ENCODE results near the gene WDR1.

The WDR1 gene

GRCh38 chr4:10143171-10143570 is 26.6 kb upstream of the WDR1 start:
- Histone ChIP-seq H3K27ac (no peak overlapping the region), H3K9me3 (ENCODE audit: low read depth, low read length) (no peaks in the 10 kb centered on the region), H3K9ac (ENCODE audit: insufficient read length) (no peak overlapping the region), H3K4me3 (no peak overlapping the region), H3K36me3 (ENCODE audit: insufficient read depth, low read length) (no peaks in the 10 kb centered on the region)
- no peak for TF ChIP-seq EZH2 (IDR thresholded peaks at IDR 0.05)
- no peak for TF ChIP-seq FOXP2 (optimal IDR thresholded peaks at IDR 0.05; ENCODE audit: control extremely low read depth, extremely low read length, insufficient read depth)
- no peak for TF ChIP-seq POLR2AphosphoS5 (IDR thresholded peaks at IDR 0.05; ENCODE audit: borderline replicate concordance, low read depth, low read length)
- DNase-seq (ENCODE audit: low read depth, low spot score) = no peak

- Histone ChIP-seq H3K9ac (ENCODE audit: insufficient read length) (no peak overlapping the region), H3K9me3 (ENCODE audit: low read depth, low read length) (no peaks in the 10 kb centered on the region), H3K27ac (no peak overlapping the region), H3K36me3 (ENCODE audit: insufficient read depth, low read length) (no peaks in the 10 kb centered on the region), H3K4me3 (no peak overlapping the region)
- TF ChIP-seq FOXP2 (optimal IDR thresholded peaks at IDR 0.05; ENCODE audit: control extremely low read depth, extremely low read length, insufficient read depth) (no peak), EZH2 (IDR thresholded peaks at IDR 0.05) (no peak), POLR2AphosphoS5 (IDR thresholded peaks at IDR 0.05; ENCODE audit: borderline replicate concordance, low read depth, low read length) (no peak)
- no peak for DNase-seq (ENCODE audit: low read depth, low spot score)
Observed at GRCh38 chr4:10140866-10141759, 24.5 kb upstream of the WDR1 start.

- no peaks in the 10 kb centered on the region for H3K9me3 ChIP-seq (ENCODE audit: low read depth, low read length)
- no peak overlapping the region for H3K4me3 ChIP-seq
- no peak overlapping the region for H3K9ac ChIP-seq (ENCODE audit: insufficient read length)
- DNase-seq (ENCODE audit: low read depth, low spot score) = no peak
- no peak overlapping the region for H3K27ac ChIP-seq
- no peaks in the 10 kb centered on the region for H3K36me3 ChIP-seq (ENCODE audit: insufficient read depth, low read length)
- TF ChIP-seq POLR2AphosphoS5 (IDR thresholded peaks at IDR 0.05; ENCODE audit: borderline replicate concordance, low read depth, low read length) (no peak), FOXP2 (optimal IDR thresholded peaks at IDR 0.05; ENCODE audit: control extremely low read depth, extremely low read length, insufficient read depth) (no peak), EZH2 (IDR thresholded peaks at IDR 0.05) (no peak)
Observed at GRCh38 chr4:10139518-10139917, 22.9 kb upstream of the WDR1 start.

GRCh38 chr4:10135260-10135659 is 18.7 kb upstream of the WDR1 start:
- no peak for DNase-seq (ENCODE audit: low read depth, low spot score)
- Histone ChIP-seq H3K27ac (no peak overlapping the region), H3K36me3 (ENCODE audit: insufficient read depth, low read length) (no peaks in the 10 kb centered on the region), H3K9me3 (ENCODE audit: low read depth, low read length) (no peaks in the 10 kb centered on the region), H3K4me3 (no peak overlapping the region), H3K9ac (ENCODE audit: insufficient read length) (no peak overlapping the region)
- TF ChIP-seq FOXP2 (optimal IDR thresholded peaks at IDR 0.05; ENCODE audit: control extremely low read depth, extremely low read length, insufficient read depth) (no peak), EZH2 (IDR thresholded peaks at IDR 0.05) (no peak), POLR2AphosphoS5 (IDR thresholded peaks at IDR 0.05; ENCODE audit: borderline replicate concordance, low read depth, low read length) (no peak)

GRCh38 chr4:10134141-10134540 is 17.5 kb upstream of the WDR1 start:
- H3K27ac ChIP-seq = no peak overlapping the region
- no peaks in the 10 kb centered on the region for H3K36me3 ChIP-seq (ENCODE audit: insufficient read depth, low read length)
- no peak for DNase-seq (ENCODE audit: low read depth, low spot score)
- no peak overlapping the region for H3K4me3 ChIP-seq
- H3K9ac ChIP-seq (ENCODE audit: insufficient read length) = no peak overlapping the region
- H3K9me3 ChIP-seq (ENCODE audit: low read depth, low read length) = no peaks in the 10 kb centered on the region
- TF ChIP-seq FOXP2 (optimal IDR thresholded peaks at IDR 0.05; ENCODE audit: control extremely low read depth, extremely low read length, insufficient read depth) = no peak
- TF ChIP-seq EZH2 (IDR thresholded peaks at IDR 0.05) = no peak
- TF ChIP-seq POLR2AphosphoS5 (IDR thresholded peaks at IDR 0.05; ENCODE audit: borderline replicate concordance, low read depth, low read length) = no peak

- H3K27ac ChIP-seq = no peak overlapping the region
- TF ChIP-seq FOXP2 (optimal IDR thresholded peaks at IDR 0.05; ENCODE audit: control extremely low read depth, extremely low read length, insufficient read depth) = no peak
- TF ChIP-seq EZH2 (IDR thresholded peaks at IDR 0.05) = no peak
- TF ChIP-seq POLR2AphosphoS5 (IDR thresholded peaks at IDR 0.05; ENCODE audit: borderline replicate concordance, low read depth, low read length) = no peak
- no peak for DNase-seq (ENCODE audit: low read depth, low spot score)
- no peaks in the 10 kb centered on the region for H3K9me3 ChIP-seq (ENCODE audit: low read depth, low read length)
- H3K36me3 ChIP-seq (ENCODE audit: insufficient read depth, low read length) = no peaks in the 10 kb centered on the region
- no peak overlapping the region for H3K9ac ChIP-seq (ENCODE audit: insufficient read length)
- H3K4me3 ChIP-seq = no peak overlapping the region
Observed at GRCh38 chr4:10131202-10131601, 14.6 kb upstream of the WDR1 start.

GRCh38 chr4:10130178-10130888 is 13.7 kb upstream of the WDR1 start:
- Histone ChIP-seq H3K36me3 (ENCODE audit: insufficient read depth, low read length) (no peaks in the 10 kb centered on the region), H3K9ac (ENCODE audit: insufficient read length) (no peak overlapping the region), H3K27ac (no peak overlapping the region), H3K4me3 (no peak overlapping the region), H3K9me3 (ENCODE audit: low read depth, low read length) (no peaks in the 10 kb centered on the region)
- no peak for TF ChIP-seq POLR2AphosphoS5 (IDR thresholded peaks at IDR 0.05; ENCODE audit: borderline replicate concordance, low read depth, low read length)
- no peak for TF ChIP-seq EZH2 (IDR thresholded peaks at IDR 0.05)
- TF ChIP-seq FOXP2 (optimal IDR thresholded peaks at IDR 0.05; ENCODE audit: control extremely low read depth, extremely low read length, insufficient read depth) = no peak
- DNase-seq (ENCODE audit: low read depth, low spot score) = no peak
